ENCODE measurements around the gene CEP128.

Gene CEP128

GRCh38 chr14:80658155-80658554 is 283.4 kb downstream of the CEP128 start:
- DNase-seq (ENCODE audit: low read depth), result no peak
- TF ChIP-seq, protein P1, sequence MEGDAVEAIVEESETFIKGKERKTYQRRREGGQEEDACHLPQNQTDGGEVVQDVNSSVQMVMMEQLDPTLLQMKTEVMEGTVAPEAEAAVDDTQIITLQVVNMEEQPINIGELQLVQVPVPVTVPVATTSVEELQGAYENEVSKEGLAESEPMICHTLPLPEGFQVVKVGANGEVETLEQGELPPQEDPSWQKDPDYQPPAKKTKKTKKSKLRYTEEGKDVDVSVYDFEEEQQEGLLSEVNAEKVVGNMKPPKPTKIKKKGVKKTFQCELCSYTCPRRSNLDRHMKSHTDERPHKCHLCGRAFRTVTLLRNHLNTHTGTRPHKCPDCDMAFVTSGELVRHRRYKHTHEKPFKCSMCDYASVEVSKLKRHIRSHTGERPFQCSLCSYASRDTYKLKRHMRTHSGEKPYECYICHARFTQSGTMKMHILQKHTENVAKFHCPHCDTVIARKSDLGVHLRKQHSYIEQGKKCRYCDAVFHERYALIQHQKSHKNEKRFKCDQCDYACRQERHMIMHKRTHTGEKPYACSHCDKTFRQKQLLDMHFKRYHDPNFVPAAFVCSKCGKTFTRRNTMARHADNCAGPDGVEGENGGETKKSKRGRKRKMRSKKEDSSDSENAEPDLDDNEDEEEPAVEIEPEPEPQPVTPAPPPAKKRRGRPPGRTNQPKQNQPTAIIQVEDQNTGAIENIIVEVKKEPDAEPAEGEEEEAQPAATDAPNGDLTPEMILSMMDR (conservative IDR thresholded peaks at IDR 0.05; ENCODE audit: low read depth, low read length), result no peak
- H3K4me3 ChIP-seq (ENCODE audit: low read depth, low read length), result no peak overlapping the region

DNA sequence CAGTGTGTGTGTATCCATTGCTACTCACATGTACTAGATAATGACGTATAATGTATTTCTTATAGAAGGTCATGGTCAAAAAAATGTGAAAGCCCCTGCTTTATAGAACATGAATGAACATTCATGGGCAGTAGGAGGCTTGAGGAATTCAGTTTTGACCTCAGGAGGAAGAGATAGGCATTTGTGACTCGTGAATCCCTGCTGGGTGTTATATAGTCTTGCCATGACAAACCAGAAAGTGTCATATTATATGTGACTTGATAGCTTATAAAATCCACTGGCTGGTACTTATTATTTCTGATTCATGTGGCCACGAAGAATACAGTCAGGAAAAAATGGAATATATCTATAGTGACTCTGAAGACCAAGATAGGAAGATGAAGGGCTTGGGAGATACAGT is 287.6 kb downstream of the CEP128 start:
- TF ChIP-seq, protein P1 (conservative IDR thresholded peaks at IDR 0.05; ENCODE audit: low read depth, low read length), result no peak
- DNase-seq (ENCODE audit: low read depth), result no peak

GRCh38 chr14:80645667-80646413 is 295.7 kb downstream of the CEP128 start:
- DNase-seq (ENCODE audit: low read depth), result no peak
- TF ChIP-seq, protein P1 (conservative IDR thresholded peaks at IDR 0.05; ENCODE audit: low read depth, low read length), result no peak
- no peak overlapping the region for H3K4me3 ChIP-seq (ENCODE audit: low read depth, low read length)

More for the DNA sequence above, 287.6 kb downstream of the CEP128 start:
- H3K4me3 ChIP-seq (ENCODE audit: low read depth, low read length), result no peak overlapping the region

- no peak for DNase-seq (ENCODE audit: low read depth)
- TF ChIP-seq, protein P1 (conservative IDR thresholded peaks at IDR 0.05; ENCODE audit: low read depth, low read length), result no peak
- H3K4me3 ChIP-seq (ENCODE audit: low read depth, low read length), result no peak overlapping the region
These were observed 296.7 kb downstream of the CEP128 start for GRCh38 chr14:80644826-80645225.

- TF ChIP-seq, protein P1 (conservative IDR thresholded peaks at IDR 0.05; ENCODE audit: low read depth, low read length), result no peak
- H3K4me3 ChIP-seq (ENCODE audit: low read depth, low read length), result no peak overlapping the region
- peak; percentile 89 for DNase-seq (ENCODE audit: low read depth)
These were observed 302.7 kb downstream of the CEP128 start for GRCh38 chr14:80638620-80639515.

GRCh38 chr14:80637756-80638619 is 303.6 kb downstream of the CEP128 start:
- DNase-seq (ENCODE audit: low read depth), result peak; percentile 49
- TF ChIP-seq, protein P1 (conservative IDR thresholded peaks at IDR 0.05; ENCODE audit: low read depth, low read length), result no peak

More at GRCh38 chr14:80637756-80638619, 303.6 kb downstream of the CEP128 start:
- H3K4me3 ChIP-seq (ENCODE audit: low read depth, low read length), result no peak overlapping the region
